Raji (cell line): ENCODE measurements around the gene IPO5.

Experiments
- POLR2A ChIP-seq: IDR thresholded peaks from 2 replicates; pipeline ENCODE4 v1.6.1; 2011; ENCODE audit warnings: low read depth, low read length, control low read depth; ENCODE audit not compliant: insufficient read depth

The IPO5 gene

DNA sequence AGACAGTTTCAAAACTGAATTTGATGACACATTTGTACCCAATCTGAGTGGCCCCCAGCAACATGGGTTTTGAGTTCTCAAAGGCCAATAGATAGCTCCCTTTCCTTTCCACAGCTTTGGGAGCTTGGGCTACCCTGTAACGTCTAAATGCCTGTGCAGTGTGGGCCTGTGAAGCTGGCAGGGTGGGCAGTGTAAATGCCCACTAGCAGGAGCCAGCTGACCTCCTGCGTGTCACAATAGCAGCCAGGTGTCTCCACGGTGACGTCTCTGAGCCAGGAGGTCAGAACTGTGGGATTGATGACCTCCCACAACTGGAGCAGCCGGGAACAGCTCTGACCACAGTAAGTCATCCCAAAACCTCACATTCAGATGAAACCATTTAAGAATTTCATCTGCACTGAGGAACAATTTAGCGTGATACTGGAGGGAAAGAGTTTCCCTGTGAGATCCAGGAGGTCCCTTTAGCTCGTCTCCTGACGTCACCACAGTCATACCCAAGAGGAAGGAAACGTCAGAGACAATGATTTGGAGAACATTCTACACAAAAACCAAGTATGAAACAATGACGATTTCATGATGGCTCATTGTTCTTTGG is at the start of gene IPO5:
Gene IPO5, plus strand, starts transcription at position 300 of the 595 bp plus-strand sequence. CDS start 23,022 bp downstream, outside the sequence.
- TF ChIP-seq POLR2A, result no peak

DNA sequence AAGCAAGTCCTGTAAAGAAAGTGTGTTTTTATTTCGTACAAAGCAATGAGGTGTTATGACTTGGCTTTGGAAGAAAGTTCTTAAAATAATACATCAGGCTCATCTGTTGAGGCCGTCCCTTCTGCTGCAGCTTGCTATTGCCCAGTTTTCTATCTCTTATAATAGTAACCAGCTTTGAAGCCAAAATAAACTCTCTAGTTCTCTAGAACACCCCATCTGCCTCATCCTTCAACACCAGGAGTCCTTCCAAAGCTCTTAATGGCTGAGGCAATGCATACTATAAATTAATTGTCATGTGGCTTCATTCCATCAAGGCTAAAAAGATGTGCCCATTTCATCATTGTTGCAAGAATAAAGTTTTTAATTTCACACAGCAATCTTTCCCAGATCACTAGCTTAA is 49.4 kb upstream of the IPO5 start:
- no peak for TF ChIP-seq POLR2A

DNA sequence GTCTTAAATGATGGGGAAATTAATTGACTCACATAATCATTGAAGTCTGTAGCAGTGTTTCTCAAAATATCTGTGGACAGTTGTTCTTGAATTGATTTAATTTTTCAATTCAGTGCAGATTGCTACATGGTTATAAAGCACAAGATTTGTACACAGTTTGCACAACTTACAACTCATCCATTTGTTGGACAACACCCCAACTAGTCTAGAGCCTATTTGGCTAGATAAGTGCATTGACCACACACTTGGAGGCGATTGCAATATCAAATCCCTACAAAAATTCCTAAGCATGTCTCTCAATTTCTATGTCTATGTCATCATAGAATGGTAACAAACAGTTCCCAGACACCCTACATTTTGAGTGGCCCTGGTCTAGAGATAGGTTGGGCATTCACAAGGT is 48.0 kb upstream of the IPO5 start:
- no peak for TF ChIP-seq POLR2A

DNA sequence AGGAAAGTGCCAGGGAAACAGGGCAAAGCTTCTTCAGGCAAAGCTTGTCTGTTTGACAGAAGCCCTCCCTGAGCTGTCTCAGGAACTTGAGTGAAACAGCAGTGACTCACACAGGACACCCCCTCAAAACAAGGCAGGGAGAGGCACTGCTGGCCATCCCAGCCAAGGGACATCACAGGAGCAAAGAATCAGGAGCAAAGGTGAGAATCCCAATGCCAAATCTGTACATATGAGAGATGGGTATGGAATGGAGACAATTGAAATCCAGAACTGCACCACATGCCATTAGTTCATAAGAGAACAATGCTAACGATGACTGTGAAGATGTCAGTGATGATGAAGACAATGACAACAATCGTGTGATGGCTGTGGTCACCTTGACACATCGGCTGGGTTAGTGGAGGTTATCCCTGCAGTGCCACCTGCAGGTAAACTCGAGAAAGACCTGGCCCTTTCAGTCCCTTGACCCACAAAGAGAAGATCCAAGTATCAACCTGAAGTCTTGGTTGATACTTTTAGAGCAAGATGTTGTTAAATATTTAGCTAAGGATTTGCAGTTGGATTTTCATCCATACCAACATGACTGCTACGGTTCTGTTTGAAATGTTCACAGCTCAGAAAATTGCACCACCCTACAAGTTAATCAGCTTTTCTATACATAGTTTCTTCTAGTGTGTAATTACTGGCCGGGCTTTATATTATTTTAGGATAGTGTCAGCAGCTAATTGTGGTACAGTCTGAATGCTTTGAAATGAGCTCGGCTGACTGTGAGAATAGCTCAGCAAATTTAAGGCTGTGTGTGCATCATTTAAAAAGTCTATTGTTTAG is 42.0 kb upstream of the IPO5 start:
- no peak for TF ChIP-seq POLR2A

DNA sequence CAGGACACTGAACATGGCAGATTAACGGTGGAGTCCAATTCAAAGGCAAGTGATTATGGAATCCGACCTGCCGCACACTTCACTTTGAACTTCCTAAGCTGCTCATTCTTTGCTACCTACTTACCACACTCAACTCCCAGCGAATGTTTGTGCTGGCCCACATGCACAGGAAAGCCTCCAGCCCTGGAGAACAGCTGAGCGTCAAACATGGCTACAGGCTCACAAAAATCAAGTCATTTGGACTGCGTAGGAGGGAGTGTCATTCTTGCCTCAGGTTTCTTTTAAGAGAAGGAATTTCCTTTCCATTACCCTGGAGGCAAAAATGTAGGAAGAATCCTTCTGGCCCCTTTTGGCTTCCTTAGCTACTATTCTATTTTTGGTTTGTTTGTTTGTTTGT is 41.3 kb upstream of the IPO5 start:
- TF ChIP-seq POLR2A, result no peak

DNA sequence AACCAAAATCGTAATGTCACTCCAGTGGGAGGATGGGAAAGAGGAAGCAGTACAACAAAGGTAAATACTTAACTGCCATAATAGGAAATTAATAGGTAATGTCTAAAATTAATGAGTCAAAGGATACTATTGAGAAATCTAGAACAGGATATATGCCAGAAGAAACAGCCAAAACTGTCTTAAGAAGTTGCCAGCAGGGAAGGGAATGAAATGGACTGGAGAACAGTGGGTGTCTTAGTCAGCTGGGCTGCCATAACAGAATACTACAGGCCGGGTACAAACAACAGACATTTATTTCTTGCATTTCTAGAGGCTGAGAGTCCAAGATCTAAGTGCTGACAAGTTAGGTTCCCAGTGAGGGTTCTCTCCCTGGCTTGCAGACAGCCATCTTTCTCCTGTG is 40.3 kb upstream of the IPO5 start:
- no peak for TF ChIP-seq POLR2A

DNA sequence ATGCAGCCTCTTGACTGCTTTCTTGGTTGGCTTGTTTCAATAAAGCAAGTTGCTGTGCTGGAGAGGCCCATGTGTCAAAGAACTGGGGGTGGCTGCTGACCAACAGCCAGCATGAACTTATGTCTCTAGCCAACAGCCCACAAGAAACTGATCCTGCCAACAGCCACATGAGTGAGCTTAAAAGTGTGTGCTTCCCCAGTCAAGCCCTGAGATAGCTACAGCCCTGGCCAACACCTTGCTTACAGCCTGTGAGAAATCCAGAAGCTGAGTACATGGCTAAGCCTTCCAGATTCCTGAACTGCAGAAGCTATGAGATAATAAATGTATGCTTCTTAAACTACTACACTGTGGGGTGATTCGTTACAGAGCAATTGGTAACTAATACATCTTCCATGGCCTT is 38.9 kb upstream of the IPO5 start:
- no peak for TF ChIP-seq POLR2A

DNA sequence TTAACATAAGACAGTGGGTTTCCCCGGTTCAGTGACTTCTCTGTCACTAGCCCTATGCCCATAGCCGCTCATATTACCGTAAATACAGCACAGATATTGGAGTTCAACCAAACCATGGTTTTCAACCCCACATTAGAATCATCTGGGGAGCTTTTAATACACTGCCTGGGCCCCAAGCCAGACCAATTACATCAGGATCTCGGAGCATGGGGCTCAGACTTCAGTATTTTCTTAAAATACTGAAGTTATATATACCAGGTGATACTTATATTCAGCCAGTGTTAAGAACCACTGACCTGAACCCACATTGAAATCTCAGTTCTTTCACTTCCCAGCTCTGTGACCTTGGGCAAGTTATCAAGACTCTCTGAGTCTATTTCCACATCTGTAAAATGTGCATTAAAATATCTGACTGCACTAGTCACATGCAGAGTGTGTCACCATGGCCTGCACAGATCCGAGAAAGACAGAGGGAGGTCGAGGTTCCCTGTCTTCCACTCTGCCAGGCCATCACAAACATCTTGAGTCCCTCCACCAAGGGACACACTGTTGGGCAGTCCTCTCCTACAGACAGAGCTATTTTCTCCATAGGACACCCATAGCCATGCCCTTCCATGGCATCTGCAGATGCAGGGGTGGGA is 32.2 kb upstream of the IPO5 start:
- no peak for TF ChIP-seq POLR2A

DNA sequence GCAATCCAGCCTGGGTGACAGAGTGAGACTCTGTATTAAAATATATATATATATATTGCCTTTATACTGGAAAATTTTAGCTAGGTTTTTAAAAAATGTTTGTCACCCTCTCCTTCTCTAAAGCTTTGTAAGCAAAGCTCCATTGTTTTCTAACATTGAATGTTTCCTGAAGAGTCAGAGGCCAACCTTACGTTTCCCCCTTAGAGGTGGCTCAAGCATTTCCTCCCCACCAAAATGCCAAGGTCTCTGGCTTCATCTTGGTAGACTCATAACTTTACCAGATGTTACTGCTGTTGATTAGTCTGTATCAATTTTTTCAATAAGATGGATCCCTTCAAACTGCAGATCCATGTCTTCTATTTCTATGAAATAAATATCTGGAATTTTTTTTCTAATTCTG is 25.2 kb upstream of the IPO5 start:
- no peak for TF ChIP-seq POLR2A

DNA sequence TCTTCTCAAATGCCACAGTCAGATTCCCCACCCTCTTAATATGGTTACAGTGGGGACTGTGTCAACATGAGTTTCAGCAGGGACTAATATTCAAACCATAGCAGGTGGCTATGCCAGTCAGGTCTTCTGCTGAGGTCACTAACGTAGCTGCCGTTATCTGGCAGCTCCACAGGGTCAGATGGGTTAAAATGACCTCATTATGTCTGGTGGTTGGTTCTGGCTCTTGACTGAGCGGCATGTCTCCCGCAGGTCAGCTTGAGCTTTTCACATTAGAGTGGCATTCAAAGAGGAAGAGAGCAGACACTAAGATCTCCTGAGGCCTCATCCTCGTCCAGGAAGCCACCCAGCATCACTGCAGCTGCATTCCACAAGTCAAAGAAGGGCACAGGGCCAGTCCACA is 21.4 kb upstream of the IPO5 start:
- TF ChIP-seq POLR2A, result no peak

DNA sequence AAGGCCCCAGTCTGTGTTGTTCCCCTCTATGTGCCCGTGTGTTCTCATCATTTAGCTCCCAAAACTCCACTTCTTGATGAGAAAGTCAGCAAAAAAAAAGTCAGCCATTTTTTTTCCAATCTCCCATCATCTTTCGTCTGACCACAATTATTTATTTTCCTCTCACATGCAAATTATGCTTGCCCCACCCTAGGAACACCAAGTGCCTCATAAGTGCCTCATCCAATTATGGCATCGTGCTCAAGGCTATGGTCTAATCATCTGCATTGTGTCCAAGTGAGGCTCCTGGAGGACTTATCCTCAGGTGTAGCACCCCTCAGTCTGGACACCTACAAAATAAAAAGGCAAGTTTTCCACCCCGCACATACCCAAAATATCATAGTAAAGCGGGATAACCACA is 20.8 kb upstream of the IPO5 start:
- TF ChIP-seq POLR2A, result no peak

DNA sequence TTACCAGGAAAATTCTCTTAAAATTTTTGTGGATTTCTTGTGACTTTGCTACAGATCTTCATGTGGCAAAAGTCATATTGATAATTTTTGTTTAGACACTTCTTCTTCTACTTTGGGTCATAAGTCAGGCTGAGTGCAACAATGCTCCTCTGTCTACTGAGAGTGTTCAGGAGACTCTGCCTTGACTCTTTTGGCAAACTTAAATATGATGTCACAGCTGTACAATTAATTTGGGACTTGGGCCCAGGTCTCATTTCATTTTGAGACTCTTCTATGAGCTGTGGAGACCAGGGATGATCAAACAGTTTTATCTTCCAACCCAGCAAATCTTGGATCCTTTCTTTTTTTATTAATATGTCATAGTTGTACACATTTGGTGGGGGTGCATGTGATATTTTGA is 19.7 kb upstream of the IPO5 start:
- no peak for TF ChIP-seq POLR2A

DNA sequence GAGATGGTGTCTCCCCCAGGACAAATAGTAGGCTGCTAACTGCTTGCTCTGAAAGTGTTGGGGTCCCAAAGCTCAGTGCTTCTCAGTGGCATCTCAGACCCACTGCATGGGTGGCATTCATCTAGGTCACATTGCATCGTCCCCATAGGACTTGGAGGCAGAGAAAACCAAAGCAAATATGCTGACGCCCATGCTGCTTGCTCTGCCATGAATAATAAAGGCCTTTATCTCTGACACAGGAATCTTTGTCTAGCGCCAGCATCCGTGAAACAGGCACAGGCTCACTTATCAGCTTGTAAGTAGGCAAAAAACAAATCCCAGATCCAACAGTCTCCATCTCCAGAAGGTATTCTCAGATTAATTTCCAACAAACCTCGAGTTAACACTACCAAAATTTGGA is 18.9 kb upstream of the IPO5 start:
- no peak for TF ChIP-seq POLR2A

DNA sequence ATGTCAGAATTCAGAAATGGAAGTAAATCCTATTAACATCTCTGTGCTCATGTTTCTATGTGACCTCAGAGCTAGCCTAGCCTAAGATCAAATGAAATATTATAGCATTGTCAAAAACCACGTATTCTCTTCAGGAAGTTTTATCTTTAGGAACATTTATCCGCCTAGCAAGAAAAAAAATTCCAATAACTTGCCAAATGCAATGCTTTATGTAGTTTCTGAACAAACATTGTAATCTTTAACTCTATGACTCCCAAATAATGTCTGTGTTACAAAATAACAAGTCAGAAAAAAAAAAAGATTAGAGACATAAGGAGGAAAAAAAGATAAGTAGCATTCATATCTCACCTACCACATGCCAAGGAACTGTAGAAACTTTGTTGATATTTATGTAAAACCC is 18.4 kb upstream of the IPO5 start:
- TF ChIP-seq POLR2A, result no peak

DNA sequence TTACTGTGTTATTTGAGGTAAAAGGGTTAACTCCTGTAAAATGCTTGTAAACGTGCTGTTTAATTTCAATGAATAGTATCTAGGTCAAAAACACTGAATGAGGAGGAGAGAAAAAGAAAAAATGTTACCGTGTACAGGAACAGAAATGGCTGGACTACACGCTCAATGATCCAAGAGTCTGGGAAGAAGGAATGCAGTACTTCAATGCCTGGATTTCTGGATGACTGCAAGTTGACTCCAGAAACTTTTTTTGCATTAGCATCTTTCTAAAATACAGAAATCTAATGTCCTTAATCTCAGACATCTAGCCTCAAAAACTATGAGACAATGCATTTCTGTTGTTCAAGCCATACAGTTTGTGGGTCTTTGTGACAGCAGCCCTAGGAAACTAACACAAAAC is 17.4 kb upstream of the IPO5 start:
- TF ChIP-seq POLR2A, result no peak

DNA sequence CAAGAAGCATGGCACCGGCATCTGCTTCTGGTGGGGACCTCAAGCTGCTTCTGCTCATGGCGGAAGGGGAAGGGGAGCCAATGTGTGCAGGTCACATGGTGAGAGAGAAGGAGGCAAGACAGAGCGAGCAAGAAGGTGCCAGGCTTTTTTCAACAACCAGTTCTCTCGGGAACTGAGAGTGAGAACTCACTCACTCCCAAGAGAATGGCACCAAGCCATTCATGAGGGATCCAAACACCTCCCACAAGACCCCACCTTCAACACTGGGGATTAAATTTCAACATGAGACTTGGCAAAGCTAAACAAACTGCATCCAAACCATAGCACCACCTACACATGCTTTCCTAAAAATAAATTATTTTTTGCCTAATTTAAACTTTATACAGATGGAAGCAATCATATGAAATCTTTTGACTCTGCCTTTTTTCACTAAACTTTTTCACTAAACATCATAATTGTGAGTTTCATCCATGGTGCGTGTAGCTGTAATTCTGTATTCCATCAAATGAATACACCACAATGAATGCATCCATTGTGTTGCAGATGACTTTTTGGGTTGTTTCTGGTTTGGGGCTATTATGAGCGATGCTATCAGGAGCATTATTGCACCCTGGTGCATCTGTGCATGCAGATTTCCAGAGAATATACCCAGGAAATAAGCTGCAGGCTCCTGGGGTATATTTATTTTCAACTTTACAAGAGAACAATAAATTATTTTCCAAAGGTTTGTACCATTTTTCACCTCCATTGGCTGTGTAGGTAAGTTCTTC is 14.6 kb upstream of the IPO5 start:
- no peak for TF ChIP-seq POLR2A

DNA sequence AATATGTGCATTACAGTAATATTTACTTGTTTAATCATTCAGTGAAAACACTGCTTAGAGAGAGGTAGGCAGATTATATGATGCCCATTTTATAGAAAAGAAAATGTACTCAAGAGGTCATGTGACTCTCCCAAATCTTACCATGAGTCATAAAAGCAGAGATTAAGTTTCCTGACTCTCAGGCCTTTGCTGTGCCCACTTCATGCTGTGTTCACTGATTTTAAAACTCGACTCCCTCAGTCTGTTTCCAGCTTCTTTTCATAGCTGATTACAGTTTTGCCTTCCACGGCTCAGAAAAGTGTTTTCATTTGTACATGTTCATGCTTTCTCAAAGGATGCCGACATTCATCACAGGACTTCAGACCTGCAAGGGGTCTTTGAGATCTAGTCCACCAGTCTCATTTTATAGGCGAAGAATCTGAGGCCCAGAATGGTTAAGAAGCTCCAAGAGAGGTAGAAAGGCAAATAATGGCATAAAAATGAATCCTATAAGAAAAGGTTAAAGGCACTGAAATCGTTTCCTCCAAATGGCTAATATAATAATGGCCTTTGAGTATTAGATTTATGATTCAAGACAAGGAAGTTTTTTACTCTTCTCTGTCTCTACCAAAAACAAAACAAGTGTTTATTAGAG is 9.0 kb upstream of the IPO5 start:
- no peak for TF ChIP-seq POLR2A
